ENCODE measurements around the gene USP14. TPM values are rescaled to one million over a fixed set of nuclear protein-coding genes. Genes with fewer than 3 reads are reported as not detected.

USP14 gene
- polyA plus RNA-seq, 2 of the 4 experiments (the other 2 are of a cell fraction): 50.6 to 83.9 TPM

DNA sequence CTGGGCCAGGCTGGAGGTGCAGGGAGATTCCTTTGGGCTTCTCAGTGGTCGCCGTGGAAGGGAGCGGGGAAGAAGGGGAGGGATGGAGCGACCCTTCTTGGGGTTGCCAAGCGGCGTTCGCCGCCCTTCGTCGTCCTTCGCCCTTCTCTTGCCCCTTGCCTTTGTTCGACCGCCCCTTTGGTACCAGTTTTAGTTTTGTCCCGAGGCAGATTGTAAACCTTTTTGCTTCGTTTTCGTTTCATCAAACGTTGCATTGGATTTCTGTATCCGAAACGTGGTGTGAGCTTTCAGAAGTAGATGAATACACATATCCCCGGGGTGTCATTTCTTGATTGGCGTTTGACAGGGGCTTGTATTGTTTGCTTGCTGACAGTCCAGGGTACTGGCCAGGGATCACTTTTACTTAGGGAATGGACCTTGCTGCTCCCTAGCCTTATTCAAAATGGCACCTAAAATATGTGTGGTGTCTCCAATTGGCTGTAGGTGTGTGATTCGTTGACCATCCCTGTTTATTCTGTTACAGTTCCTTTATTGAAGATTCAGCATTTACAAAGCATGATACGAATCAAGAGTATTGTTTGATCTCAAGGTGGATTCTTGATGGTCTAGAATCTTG is 788 bp downstream of the USP14 start (continued):
- TF ChIP-seq, protein P1, sequence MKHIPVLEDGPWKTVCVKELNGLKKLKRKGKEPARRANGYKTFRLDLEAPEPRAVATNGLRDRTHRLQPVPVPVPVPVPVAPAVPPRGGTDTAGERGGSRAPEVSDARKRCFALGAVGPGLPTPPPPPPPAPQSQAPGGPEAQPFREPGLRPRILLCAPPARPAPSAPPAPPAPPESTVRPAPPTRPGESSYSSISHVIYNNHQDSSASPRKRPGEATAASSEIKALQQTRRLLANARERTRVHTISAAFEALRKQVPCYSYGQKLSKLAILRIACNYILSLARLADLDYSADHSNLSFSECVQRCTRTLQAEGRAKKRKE (CRISPR knock-in tag; IDR thresholded peaks at IDR 0.05; ENCODE audit: low read depth): no peak
- TF ChIP-seq USF2 (IDR thresholded peaks at IDR 0.05): no peak
- TF ChIP-seq FOXS1 (CRISPR knock-in tag; IDR thresholded peaks at IDR 0.05): no peak
- no peak for TF ChIP-seq MAFK (IDR thresholded peaks at IDR 0.05; ENCODE audit: partially characterized antibody)
- no peak for TF ChIP-seq FOSL2 (IDR thresholded peaks at IDR 0.05)
- TF ChIP-seq FOSL2 (CRISPR knock-in tag; IDR thresholded peaks at IDR 0.05): no peak
- no peak for TF ChIP-seq MYC (IDR thresholded peaks at IDR 0.05; ENCODE audit: borderline replicate concordance, low read length)

GRCh38 chr18:159933-160332 is 1.6 kb downstream of the USP14 start:
- ChIA-PET CTCF (interaction anchor here (1.3 kb wide), 1 partner anchor 11 kb away, joined by 4 read pairs; no protein-coding TSS in a partner anchor), POLR2A (no interaction called here)
- H3K4me3 ChIP-seq: peak overlapping the region; percentile 89
- H3K4me1 ChIP-seq: peaks cover 9% of the 10 kb centered on the region; the same call in 1 of the 3 replicates
- no peaks in the 10 kb centered on the region for H3K9me3 ChIP-seq
- ATAC-seq: no peak
- TF ChIP-seq USF2 (IDR thresholded peaks at IDR 0.05) (no peak), ZSCAN20 (CRISPR knock-in tag; IDR thresholded peaks at IDR 0.05) (no peak), NFE2L2 (conservative IDR thresholded peaks at IDR 0.05; ENCODE audit: low read length) (no peak), MAFK (IDR thresholded peaks at IDR 0.05; ENCODE audit: partially characterized antibody) (no peak), FOXS1 (CRISPR knock-in tag; IDR thresholded peaks at IDR 0.05) (no peak), RCOR1 (IDR thresholded peaks at IDR 0.05; ENCODE audit: low read depth, low read length) (no peak)
- no peak overlapping the region for H3K27ac ChIP-seq
- peak overlapping the region; percentile 85 for H3K4me2 ChIP-seq
- FAIRE-seq: no peak
- 92% methylated on average over 15 of the region's 15 CpGs for WGBS (ENCODE audit: missing lambda C conversion rate)
- no peak for DNase-seq (ENCODE audit: low read depth in 1 of 2, low spot score in 1 of 2)

DNA sequence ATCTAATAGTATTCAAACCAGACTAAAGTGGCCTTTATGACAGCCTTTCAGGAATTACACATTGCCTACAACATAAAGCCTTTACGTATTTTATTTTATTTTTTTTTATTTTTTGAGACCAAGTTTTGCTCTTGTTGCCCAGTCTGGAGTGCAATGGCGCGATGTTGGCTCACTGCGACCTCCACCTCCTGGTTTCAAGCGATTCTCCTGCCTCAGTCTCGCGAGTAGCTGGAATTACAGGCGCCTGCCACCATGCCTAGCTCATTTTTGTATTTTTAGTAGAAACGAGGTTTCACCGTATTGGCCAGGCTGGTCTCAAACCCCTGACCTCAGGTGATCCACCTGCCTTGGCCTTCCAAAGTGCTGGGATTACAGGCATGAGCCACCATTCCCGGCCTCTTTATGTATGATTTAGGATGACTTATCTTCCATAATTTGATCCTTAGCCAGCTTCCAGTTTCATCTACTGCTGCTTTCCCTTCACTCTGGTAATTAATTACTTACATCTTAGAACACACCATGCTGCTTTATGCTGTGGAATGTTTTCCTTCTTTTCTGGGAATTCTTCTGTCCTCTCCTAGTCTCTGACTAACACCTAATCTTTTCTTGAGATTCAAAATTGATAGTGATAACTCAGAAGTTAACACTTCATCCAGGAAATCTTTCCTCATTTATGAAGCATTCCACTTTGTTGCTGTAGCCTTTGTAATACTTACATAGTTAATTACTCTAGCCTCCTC is 2.6 kb downstream of the USP14 start:
- DNase-seq (ENCODE audit: low read depth in 1 of 2, low spot score in 1 of 2) (no peak), FAIRE-seq (no peak)
- CTCF ChIA-PET: interaction anchor here (1.3 kb wide), 1 partner anchor 10 kb away, joined by 4 read pairs; no protein-coding TSS in a partner anchor

More for the DNA sequence above, 2.6 kb downstream of the USP14 start:
- no peaks in the 10 kb centered on the region for H3K9me3 ChIP-seq
- TF ChIP-seq PHF8 (IDR thresholded peaks at IDR 0.05; ENCODE audit: borderline replicate concordance, low read depth) (no peak), BCL3 (IDR thresholded peaks at IDR 0.05) (no peak), FOSL2 (IDR thresholded peaks at IDR 0.05) (no peak), FOSL2 (CRISPR knock-in tag; IDR thresholded peaks at IDR 0.05) (no peak), HEYL (CRISPR knock-in tag; IDR thresholded peaks at IDR 0.05) (no peak), CHD2 (IDR thresholded peaks at IDR 0.05; ENCODE audit: low read length, partially characterized antibody) (no peak), USF2 (IDR thresholded peaks at IDR 0.05) (no peak), TFCP2L1 (CRISPR knock-in tag; IDR thresholded peaks at IDR 0.05) (no peak), RCOR1 (IDR thresholded peaks at IDR 0.05; ENCODE audit: low read depth, low read length) (no peak), CHD4 (IDR thresholded peaks at IDR 0.05; ENCODE audit: borderline replicate concordance) (no peak), MAZ (IDR thresholded peaks at IDR 0.05; ENCODE audit: borderline replicate concordance, low read depth, low read length) (no peak), HOXB13 (CRISPR knock-in tag; IDR thresholded peaks at IDR 0.05; ENCODE audit: low read depth) (no peak)
- TF ChIP-seq, protein P2, sequence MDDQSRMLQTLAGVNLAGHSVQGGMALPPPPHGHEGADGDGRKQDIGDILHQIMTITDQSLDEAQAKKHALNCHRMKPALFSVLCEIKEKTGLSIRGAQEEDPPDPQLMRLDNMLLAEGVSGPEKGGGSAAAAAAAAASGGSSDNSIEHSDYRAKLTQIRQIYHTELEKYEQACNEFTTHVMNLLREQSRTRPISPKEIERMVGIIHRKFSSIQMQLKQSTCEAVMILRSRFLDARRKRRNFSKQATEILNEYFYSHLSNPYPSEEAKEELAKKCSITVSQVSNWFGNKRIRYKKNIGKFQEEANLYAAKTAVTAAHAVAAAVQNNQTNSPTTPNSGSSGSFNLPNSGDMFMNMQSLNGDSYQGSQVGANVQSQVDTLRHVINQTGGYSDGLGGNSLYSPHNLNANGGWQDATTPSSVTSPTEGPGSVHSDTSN (IDR thresholded peaks at IDR 0.05): no peak
- TF ChIP-seq, protein P1 (CRISPR knock-in tag; IDR thresholded peaks at IDR 0.05; ENCODE audit: low read depth): no peak
- ATAC-seq: no peak
- WGBS (ENCODE audit: missing lambda C conversion rate): 93% methylated on average over 11 of the region's 11 CpGs
- no peak overlapping the region for H3K4me3 ChIP-seq
- H3K4me2 ChIP-seq: no peak overlapping the region
- POLR2A ChIA-PET: no interaction called here
- no peak overlapping the region for H3K27ac ChIP-seq
- peaks cover 9% of the 10 kb centered on the region; the same call in 1 of the 3 replicates for H3K4me1 ChIP-seq
